Neural cell (in vitro differentiated cells): ENCODE results near the gene MTCL1. TPM values are rescaled to one million over a fixed set of nuclear protein-coding genes. Genes with fewer than 3 reads are reported as not detected.

Source experiments
- H2AFZ ChIP-seq: fragments of 200-600, 300-800 bp; sonication (generic), shearing (Covaris generic); 2 replicates; pipeline ENCODE4 v1.6.0; 2014; ENCODE audit warnings: low read depth, mild to moderate bottlenecking, antibody characterized with exemption, low read length, moderate library complexity
- H3F3A ChIP-seq: fragments of 200-600 bp; shearing (Covaris generic); 2 replicates; pipeline ENCODE4 v1.6.1; 2016; ENCODE audit warnings: mild to moderate bottlenecking, moderate library complexity, mixed read lengths, antibody characterized with exemption, low read length; ENCODE audit not compliant: insufficient read depth, poor library complexity, severe bottlenecking
- H3K27ac ChIP-seq: fragments of 200-600, 300-800 bp; sonication (generic), shearing (Covaris generic); 2 replicates; pipeline ENCODE4 v1.5.1; 2014; ENCODE audit warnings: mild to moderate bottlenecking, low read length, moderate library complexity
- H3K27me3 ChIP-seq: fragments of 300-800, 200-600 bp; sonication (generic), shearing (Covaris generic); 2 replicates; pipeline ENCODE4 v1.6.0; 2014; ENCODE audit warnings: mild to moderate bottlenecking, low read depth, low read length, moderate library complexity; ENCODE audit not compliant: insufficient read depth
- H3K36me3 ChIP-seq: fragments of 300-800, 200-600 bp; sonication (generic), shearing (Covaris generic); 2 replicates; pipeline ENCODE4 v1.5.1; 2014; ENCODE audit warnings: mild to moderate bottlenecking, antibody characterized with exemption, low read length, moderate library complexity; ENCODE audit not compliant: insufficient read depth
- H3K4me2 ChIP-seq: fragments of 300-800, 200-600 bp; sonication (generic), shearing (Covaris generic); 2 replicates; pipeline ENCODE4 v1.6.0; 2014; ENCODE audit warnings: mild to moderate bottlenecking, low read length
- H3K4me3 ChIP-seq: fragments of 300-800, 200-600 bp; sonication (generic), shearing (Covaris generic); 2 replicates; pipeline ENCODE4 v1.5.1; 2014; ENCODE audit warnings: mild to moderate bottlenecking, low read length, moderate library complexity
- H3K79me2 ChIP-seq: fragments of 200-600 bp; shearing (Covaris generic); replicated peaks from 2 replicates; pipeline ENCODE4 v1.6.0; 2014; ENCODE audit warnings: mild to moderate bottlenecking, low read length, moderate library complexity; ENCODE audit not compliant: insufficient read depth
- H3K9ac ChIP-seq: fragments of 300-800, 200-600 bp; sonication (generic), shearing (Covaris generic); 2 replicates; pipeline ENCODE4 v1.6.1; 2016; ENCODE audit warnings: mild to moderate bottlenecking, low read length, mixed read lengths
- H3K9me2 ChIP-seq: fragments of 200-600 bp; shearing (Covaris generic); 2 replicates; pipeline ENCODE4 v1.6.1; 2016; ENCODE audit warnings: mild to moderate bottlenecking, low read length, mixed read lengths; ENCODE audit not compliant: insufficient read depth
- H3K9me3 ChIP-seq: fragments of 200-600, 300-800 bp; sonication (generic), shearing (Covaris generic); 2 replicates; pipeline ENCODE4 v1.6.1; 2016; ENCODE audit warnings: mild to moderate bottlenecking, mixed run types, low read length, moderate library complexity, mixed read lengths
- H4K20me1 ChIP-seq: fragments of 200-600 bp; shearing (Covaris generic); 2 replicates; pipeline ENCODE4 v1.6.1; 2016; ENCODE audit warnings: mild to moderate bottlenecking, mixed run types; ENCODE audit not compliant: insufficient read depth
- CTCF ChIP-seq: fragments of 450-650 bp; IDR thresholded peaks from 2 replicates; pipeline ENCODE4 v1.5.1; 2014; ENCODE audit warnings: antibody characterized with exemption, mild to moderate bottlenecking, moderate library complexity; ENCODE audit not compliant: poor library complexity, severe bottlenecking
- EP300 ChIP-seq: fragments of 450-650 bp; conservative IDR thresholded peaks from 2 replicates; pipeline ENCODE4 v1.6.1; 2014; ENCODE audit warnings: antibody characterized with exemption, mild to moderate bottlenecking, moderate library complexity; ENCODE audit not compliant: poor library complexity, severe bottlenecking
- EZH2 ChIP-seq: fragments of 200-600, 300-800 bp; shearing (Covaris generic), sonication (generic); IDR thresholded peaks from 2 replicates; pipeline ENCODE4 v1.6.1; 2014; ENCODE audit warnings: antibody characterized with exemption, low read length, borderline replicate concordance, mild to moderate bottlenecking; ENCODE audit not compliant: insufficient read depth, poor library complexity, severe bottlenecking
- MXI1 ChIP-seq: fragments of 450-650 bp; conservative IDR thresholded peaks from 2 replicates; pipeline ENCODE4 v1.6.1; 2014; ENCODE audit warnings: antibody characterized with exemption, mild to moderate bottlenecking; ENCODE audit not compliant: poor library complexity, severe bottlenecking
- POLR2AphosphoS5 ChIP-seq: IDR thresholded peaks from 2 replicates; pipeline ENCODE4 v1.6.1; 2012
- RAD21 ChIP-seq: fragments of 450-650 bp; conservative IDR thresholded peaks from 2 replicates; pipeline ENCODE4 v1.6.1; 2014; ENCODE audit warnings: antibody characterized with exemption, mild to moderate bottlenecking, moderate library complexity
- REST ChIP-seq: IDR thresholded peaks from 2 replicates; pipeline ENCODE4 v1.6.1; 2012; ENCODE audit warnings: borderline replicate concordance
- SMC3 ChIP-seq: fragments of 450-650 bp; conservative IDR thresholded peaks from 2 replicates; pipeline ENCODE4 v1.6.1; 2014; ENCODE audit warnings: antibody characterized with exemption, mild to moderate bottlenecking, moderate library complexity; ENCODE audit not compliant: poor library complexity
- TAF1 ChIP-seq: IDR thresholded peaks from 2 replicates; pipeline ENCODE4 v1.6.1; 2012; ENCODE audit warnings: low read depth
- polyA plus RNA-seq: library from polyadenylated mRNA; depleted of rRNA; stranded (reverse); fragments of >200 nt; gene quantifications from 2 replicates; pipeline ENCODE4 v1.2.3, GENCODE V29; 2014

The MTCL1 gene
- polyA plus RNA-seq, 1 donor from 2014 or later, result 20.8 TPM

GRCh38 chr18:8834881-8835280, 129.5 kb downstream of the MTCL1 start:
- no peak overlapping the region for H2AFZ ChIP-seq
- H3K4me3 ChIP-seq, result no peak overlapping the region
- H3K27me3 ChIP-seq, result no peaks in the 10 kb centered on the region
- H3K9me3 ChIP-seq, result no peaks in the 10 kb centered on the region
- H3K9me2 ChIP-seq, result no peaks in the 10 kb centered on the region
- H3K27ac ChIP-seq, result no peak overlapping the region
- H3K79me2 ChIP-seq, result no peaks in the 10 kb centered on the region
- TF ChIP-seq SMC3 (no peak), CTCF (no peak), MXI1 (no peak), TAF1 (no peak), RAD21 (no peak), POLR2AphosphoS5 (no peak), EZH2 (no peak), EP300 (no peak), REST (no peak)
- no peaks in the 10 kb centered on the region for H3F3A ChIP-seq
- no peak overlapping the region for H3K4me2 ChIP-seq
- no peak overlapping the region for H3K9ac ChIP-seq
- no peaks in the 10 kb centered on the region for H3K36me3 ChIP-seq
- no peaks in the 10 kb centered on the region for H4K20me1 ChIP-seq

- no peak for TF ChIP-seq REST
- TF ChIP-seq EP300, result no peak
- TF ChIP-seq RAD21, result no peak
- TF ChIP-seq EZH2, result no peak
- TF ChIP-seq MXI1, result no peak
- no peak for TF ChIP-seq CTCF
- no peak for TF ChIP-seq TAF1
- TF ChIP-seq SMC3, result no peak
- no peak for TF ChIP-seq POLR2AphosphoS5
- Histone ChIP-seq H2AFZ (no peak overlapping the region), H3K36me3 (no peaks in the 10 kb centered on the region), H3K27ac (no peak overlapping the region), H3K4me2 (no peak overlapping the region), H3F3A (no peaks in the 10 kb centered on the region), H3K9ac (no peak overlapping the region), H3K4me3 (no peak overlapping the region), H3K27me3 (no peaks in the 10 kb centered on the region), H3K79me2 (no peaks in the 10 kb centered on the region), H3K9me3 (no peaks in the 10 kb centered on the region), H4K20me1 (no peaks in the 10 kb centered on the region), H3K9me2 (no peaks in the 10 kb centered on the region)
Observed at GRCh38 chr18:8835521-8835953, 130.2 kb downstream of the MTCL1 start.
